ENCODE results near the gene UBE2E2. TPM values are rescaled to one million over a fixed set of nuclear protein-coding genes. Genes with fewer than 3 reads are reported as not detected.
"Not testable (repeated sequence)": the region's sequence is repeated elsewhere in the genome, so short reads cannot be mapped to it uniquely, and the experiment has no call there.

UBE2E2 gene
- total and polyA plus RNA-seq, 2 of the 13 experiments (the other 11 are each of a cell fraction or from before 2014, with no cell fraction given), result 0.77 to 1.5 TPM

GRCh38 chr3:23333633-23334032 is 130.5 kb downstream of the UBE2E2 start (continued):
- TF ChIP-seq, protein P1, sequence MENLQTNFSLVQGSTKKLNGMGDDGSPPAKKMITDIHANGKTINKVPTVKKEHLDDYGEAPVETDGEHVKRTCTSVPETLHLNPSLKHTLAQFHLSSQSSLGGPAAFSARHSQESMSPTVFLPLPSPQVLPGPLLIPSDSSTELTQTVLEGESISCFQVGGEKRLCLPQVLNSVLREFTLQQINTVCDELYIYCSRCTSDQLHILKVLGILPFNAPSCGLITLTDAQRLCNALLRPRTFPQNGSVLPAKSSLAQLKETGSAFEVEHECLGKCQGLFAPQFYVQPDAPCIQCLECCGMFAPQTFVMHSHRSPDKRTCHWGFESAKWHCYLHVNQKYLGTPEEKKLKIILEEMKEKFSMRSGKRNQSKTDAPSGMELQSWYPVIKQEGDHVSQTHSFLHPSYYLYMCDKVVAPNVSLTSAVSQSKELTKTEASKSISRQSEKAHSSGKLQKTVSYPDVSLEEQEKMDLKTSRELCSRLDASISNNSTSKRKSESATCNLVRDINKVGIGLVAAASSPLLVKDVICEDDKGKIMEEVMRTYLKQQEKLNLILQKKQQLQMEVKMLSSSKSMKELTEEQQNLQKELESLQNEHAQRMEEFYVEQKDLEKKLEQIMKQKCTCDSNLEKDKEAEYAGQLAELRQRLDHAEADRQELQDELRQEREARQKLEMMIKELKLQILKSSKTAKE (CRISPR knock-in tag; IDR thresholded peaks at IDR 0.05; ENCODE audit: borderline replicate concordance), result no peak
- no peak for TF ChIP-seq GZF1 (CRISPR knock-in tag; IDR thresholded peaks at IDR 0.05)
- TF ChIP-seq ZBTB7B (CRISPR knock-in tag; IDR thresholded peaks at IDR 0.05), result no peak
- TF ChIP-seq, protein P2, sequence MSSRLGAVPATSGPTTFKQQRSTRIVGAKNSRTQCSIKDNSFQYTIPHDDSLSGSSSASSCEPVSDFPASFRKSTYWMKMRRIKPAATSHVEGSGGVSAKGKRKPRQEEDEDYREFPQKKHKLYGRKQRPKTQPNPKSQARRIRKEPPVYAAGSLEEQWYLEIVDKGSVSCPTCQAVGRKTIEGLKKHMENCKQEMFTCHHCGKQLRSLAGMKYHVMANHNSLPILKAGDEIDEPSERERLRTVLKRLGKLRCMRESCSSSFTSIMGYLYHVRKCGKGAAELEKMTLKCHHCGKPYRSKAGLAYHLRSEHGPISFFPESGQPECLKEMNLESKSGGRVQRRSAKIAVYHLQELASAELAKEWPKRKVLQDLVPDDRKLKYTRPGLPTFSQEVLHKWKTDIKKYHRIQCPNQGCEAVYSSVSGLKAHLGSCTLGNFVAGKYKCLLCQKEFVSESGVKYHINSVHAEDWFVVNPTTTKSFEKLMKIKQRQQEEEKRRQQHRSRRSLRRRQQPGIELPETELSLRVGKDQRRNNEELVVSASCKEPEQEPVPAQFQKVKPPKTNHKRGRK (CRISPR knock-in tag; IDR thresholded peaks at IDR 0.05), result no peak
- TF ChIP-seq, protein P3, sequence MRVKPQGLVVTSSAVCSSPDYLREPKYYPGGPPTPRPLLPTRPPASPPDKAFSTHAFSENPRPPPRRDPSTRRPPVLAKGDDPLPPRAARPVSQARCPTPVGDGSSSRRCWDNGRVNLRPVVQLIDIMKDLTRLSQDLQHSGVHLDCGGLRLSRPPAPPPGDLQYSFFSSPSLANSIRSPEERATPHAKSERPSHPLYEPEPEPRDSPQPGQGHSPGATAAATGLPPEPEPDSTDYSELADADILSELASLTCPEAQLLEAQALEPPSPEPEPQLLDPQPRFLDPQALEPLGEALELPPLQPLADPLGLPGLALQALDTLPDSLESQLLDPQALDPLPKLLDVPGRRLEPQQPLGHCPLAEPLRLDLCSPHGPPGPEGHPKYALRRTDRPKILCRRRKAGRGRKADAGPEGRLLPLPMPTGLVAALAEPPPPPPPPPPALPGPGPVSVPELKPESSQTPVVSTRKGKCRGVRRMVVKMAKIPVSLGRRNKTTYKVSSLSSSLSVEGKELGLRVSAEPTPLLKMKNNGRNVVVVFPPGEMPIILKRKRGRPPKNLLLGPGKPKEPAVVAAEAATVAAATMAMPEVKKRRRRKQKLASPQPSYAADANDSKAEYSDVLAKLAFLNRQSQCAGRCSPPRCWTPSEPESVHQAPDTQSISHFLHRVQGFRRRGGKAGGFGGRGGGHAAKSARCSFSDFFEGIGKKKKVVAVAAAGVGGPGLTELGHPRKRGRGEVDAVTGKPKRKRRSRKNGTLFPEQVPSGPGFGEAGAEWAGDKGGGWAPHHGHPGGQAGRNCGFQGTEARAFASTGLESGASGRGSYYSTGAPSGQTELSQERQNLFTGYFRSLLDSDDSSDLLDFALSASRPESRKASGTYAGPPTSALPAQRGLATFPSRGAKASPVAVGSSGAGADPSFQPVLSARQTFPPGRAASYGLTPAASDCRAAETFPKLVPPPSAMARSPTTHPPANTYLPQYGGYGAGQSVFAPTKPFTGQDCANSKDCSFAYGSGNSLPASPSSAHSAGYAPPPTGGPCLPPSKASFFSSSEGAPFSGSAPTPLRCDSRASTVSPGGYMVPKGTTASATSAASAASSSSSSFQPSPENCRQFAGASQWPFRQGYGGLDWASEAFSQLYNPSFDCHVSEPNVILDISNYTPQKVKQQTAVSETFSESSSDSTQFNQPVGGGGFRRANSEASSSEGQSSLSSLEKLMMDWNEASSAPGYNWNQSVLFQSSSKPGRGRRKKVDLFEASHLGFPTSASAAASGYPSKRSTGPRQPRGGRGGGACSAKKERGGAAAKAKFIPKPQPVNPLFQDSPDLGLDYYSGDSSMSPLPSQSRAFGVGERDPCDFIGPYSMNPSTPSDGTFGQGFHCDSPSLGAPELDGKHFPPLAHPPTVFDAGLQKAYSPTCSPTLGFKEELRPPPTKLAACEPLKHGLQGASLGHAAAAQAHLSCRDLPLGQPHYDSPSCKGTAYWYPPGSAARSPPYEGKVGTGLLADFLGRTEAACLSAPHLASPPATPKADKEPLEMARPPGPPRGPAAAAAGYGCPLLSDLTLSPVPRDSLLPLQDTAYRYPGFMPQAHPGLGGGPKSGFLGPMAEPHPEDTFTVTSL (CRISPR knock-in tag; IDR thresholded peaks at IDR 0.05; ENCODE audit: borderline replicate concordance), result no peak
- no peak for TF ChIP-seq ZNF510 (CRISPR knock-in tag; IDR thresholded peaks at IDR 0.05; ENCODE audit: low read depth)
- no peak for TF ChIP-seq RELA (CRISPR knock-in tag; IDR thresholded peaks at IDR 0.05)
- TF ChIP-seq HIVEP1 (CRISPR knock-in tag; IDR thresholded peaks at IDR 0.05), result no peak
- TF ChIP-seq, protein P4, sequence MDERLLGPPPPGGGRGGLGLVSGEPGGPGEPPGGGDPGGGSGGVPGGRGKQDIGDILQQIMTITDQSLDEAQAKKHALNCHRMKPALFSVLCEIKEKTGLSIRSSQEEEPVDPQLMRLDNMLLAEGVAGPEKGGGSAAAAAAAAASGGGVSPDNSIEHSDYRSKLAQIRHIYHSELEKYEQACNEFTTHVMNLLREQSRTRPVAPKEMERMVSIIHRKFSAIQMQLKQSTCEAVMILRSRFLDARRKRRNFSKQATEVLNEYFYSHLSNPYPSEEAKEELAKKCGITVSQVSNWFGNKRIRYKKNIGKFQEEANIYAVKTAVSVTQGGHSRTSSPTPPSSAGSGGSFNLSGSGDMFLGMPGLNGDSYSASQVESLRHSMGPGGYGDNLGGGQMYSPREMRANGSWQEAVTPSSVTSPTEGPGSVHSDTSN (CRISPR knock-in tag; IDR thresholded peaks at IDR 0.05), result no peak

GRCh38 chr3:23336853-23337252 is 133.7 kb downstream of the UBE2E2 start:
- H3K36me3 ChIP-seq (replicated peaks in 1 of 2; ENCODE audit: control insufficient read depth in 1 of 2, insufficient read depth in 2 of 2, low read length in 2 of 2); H2AFZ ChIP-seq (ENCODE audit: low read length); H3K9ac ChIP-seq (ENCODE audit: insufficient read depth, low read depth, low read length); in situ Hi-C loops (cut with HindIII; ENCODE audit: extremely low pct_ligation_motif_present, low pct_unique_long_range_greater_than_20kb); CTCF ChIA-PET (ENCODE audit: low intra/inter-chr PET ratio, low total read pairs); H3K4me1 ChIP-seq (ENCODE audit: insufficient read depth, low read length); H3K4me2 ChIP-seq (ENCODE audit: low read depth, low read length); POLR2A ChIA-PET; H3K9me3 ChIP-seq (ENCODE audit: low read length); H3K4me3 ChIP-seq (replicated peaks in 1 of 3; ENCODE audit: insufficient read depth in 1 of 3, low read depth in 2 of 3, low read length in 3 of 3); H3K79me2 ChIP-seq (ENCODE audit: insufficient read depth, low read length); H3K27me3 ChIP-seq (ENCODE audit: control insufficient read depth in 1 of 2, insufficient read depth in 2 of 2, low read length in 2 of 2); BruUV-seq (replicated peaks); ATAC-seq; DNase-seq (ENCODE audit: low spot score); FAIRE-seq; H4K20me1 ChIP-seq (ENCODE audit: insufficient read depth, low read length); intact Hi-C loops (cut with micrococcal nuclease; ENCODE audit: unreplicated experiment); H3K27ac ChIP-seq (ENCODE audit: extremely low read length, insufficient read depth, low read length): not testable (repeated sequence)
- WGBS (ENCODE audit: low lambda C conversion rate), result 50% methylated on average over 4 of the region's 4 CpGs

All from HepG2 (cell line).